ENCODE results near the gene HLCS. TPM values are rescaled to one million over a fixed set of nuclear protein-coding genes. Genes with fewer than 3 reads are reported as not detected.

HLCS gene
- total RNA-seq, 2 donors from 2014 or later, result 40.9 to 41.8 TPM

GRCh38 chr21:36976228-36976861 lies 9.9 kb upstream of the HLCS start:
- Histone ChIP-seq H3K36me3 (no peaks in the 10 kb centered on the region), H3K27me3 (replicated peaks; ENCODE audit: insufficient read depth) (no peaks in the 10 kb centered on the region), H3K4me1 (replicated peaks) (peaks cover 4% of the 10 kb centered on the region), H3K9me3 (no peaks in the 10 kb centered on the region), H3K27ac (peak overlapping the region in 1 of 2 donors; percentile 74), H3K4me3 (no peak overlapping the region)
- WGBS, result 78% methylated on average over 5 of the region's 5 CpGs
- intact Hi-C loops (cut with DNase I), result no loop called here
- DNase-seq (ENCODE audit: low spot score), result no peak
- TF ChIP-seq, protein P1, sequence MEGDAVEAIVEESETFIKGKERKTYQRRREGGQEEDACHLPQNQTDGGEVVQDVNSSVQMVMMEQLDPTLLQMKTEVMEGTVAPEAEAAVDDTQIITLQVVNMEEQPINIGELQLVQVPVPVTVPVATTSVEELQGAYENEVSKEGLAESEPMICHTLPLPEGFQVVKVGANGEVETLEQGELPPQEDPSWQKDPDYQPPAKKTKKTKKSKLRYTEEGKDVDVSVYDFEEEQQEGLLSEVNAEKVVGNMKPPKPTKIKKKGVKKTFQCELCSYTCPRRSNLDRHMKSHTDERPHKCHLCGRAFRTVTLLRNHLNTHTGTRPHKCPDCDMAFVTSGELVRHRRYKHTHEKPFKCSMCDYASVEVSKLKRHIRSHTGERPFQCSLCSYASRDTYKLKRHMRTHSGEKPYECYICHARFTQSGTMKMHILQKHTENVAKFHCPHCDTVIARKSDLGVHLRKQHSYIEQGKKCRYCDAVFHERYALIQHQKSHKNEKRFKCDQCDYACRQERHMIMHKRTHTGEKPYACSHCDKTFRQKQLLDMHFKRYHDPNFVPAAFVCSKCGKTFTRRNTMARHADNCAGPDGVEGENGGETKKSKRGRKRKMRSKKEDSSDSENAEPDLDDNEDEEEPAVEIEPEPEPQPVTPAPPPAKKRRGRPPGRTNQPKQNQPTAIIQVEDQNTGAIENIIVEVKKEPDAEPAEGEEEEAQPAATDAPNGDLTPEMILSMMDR (IDR thresholded peaks at IDR 0.05), result no peak
- TF ChIP-seq POLR2A (IDR thresholded peaks at IDR 0.05), result no peak
- TF ChIP-seq POLR2AphosphoS5 (IDR thresholded peaks at IDR 0.05), result no peak

GRCh38 chr21:36974851-36975192 lies 8.4 kb upstream of the HLCS start:
- peaks cover 4% of the 10 kb centered on the region for H3K4me1 ChIP-seq (replicated peaks)
- intact Hi-C loops (cut with DNase I), result no loop called here
- H3K4me3 ChIP-seq, result no peak overlapping the region
- WGBS, result 83% methylated on average over 6 of the region's 6 CpGs
- DNase-seq (ENCODE audit: low spot score), result no peak
- H3K36me3 ChIP-seq, result no peaks in the 10 kb centered on the region
- H3K9me3 ChIP-seq, result no peaks in the 10 kb centered on the region
- no peak overlapping the region for H3K27ac ChIP-seq
- H3K27me3 ChIP-seq (replicated peaks; ENCODE audit: insufficient read depth), result no peaks in the 10 kb centered on the region
- TF ChIP-seq POLR2A (IDR thresholded peaks at IDR 0.05) (no peak), POLR2AphosphoS5 (IDR thresholded peaks at IDR 0.05) (no peak)
- TF ChIP-seq, protein P1 (IDR thresholded peaks at IDR 0.05), result no peak

- Histone ChIP-seq H3K27me3 (replicated peaks; ENCODE audit: insufficient read depth) (no peaks in the 10 kb centered on the region), H3K4me3 (no peak overlapping the region), H3K36me3 (no peaks in the 10 kb centered on the region), H3K27ac (no peak overlapping the region), H3K9me3 (no peaks in the 10 kb centered on the region), H3K4me1 (replicated peaks) (peaks cover 4% of the 10 kb centered on the region)
- WGBS, result 88% methylated on average over 14 of the region's 14 CpGs
- DNase-seq (ENCODE audit: low spot score), result no peak
- intact Hi-C loops (cut with DNase I), result no loop called here
- TF ChIP-seq POLR2AphosphoS5 (IDR thresholded peaks at IDR 0.05), result no peak
- TF ChIP-seq POLR2A (IDR thresholded peaks at IDR 0.05), result no peak
- TF ChIP-seq, protein P1 (IDR thresholded peaks at IDR 0.05), result no peak
These were observed 7.7 kb upstream of the HLCS start for GRCh38 chr21:36973986-36974850.

GRCh38 chr21:36968976-36969375 lies 2.5 kb upstream of the HLCS start:
- no peaks in the 10 kb centered on the region for H3K27me3 ChIP-seq (replicated peaks; ENCODE audit: insufficient read depth)
- H3K4me1 ChIP-seq (replicated peaks), result no peaks in the 10 kb centered on the region
- no peak for DNase-seq (ENCODE audit: low spot score)
- H3K9me3 ChIP-seq, result no peaks in the 10 kb centered on the region
- no peak overlapping the region for H3K4me3 ChIP-seq
- 91% methylated on average over 1 of the region's 1 CpG for WGBS
- TF ChIP-seq POLR2AphosphoS5 (IDR thresholded peaks at IDR 0.05) (no peak), POLR2A (IDR thresholded peaks at IDR 0.05) (no peak)
- TF ChIP-seq, protein P1 (IDR thresholded peaks at IDR 0.05), result no peak
- intact Hi-C loops (cut with DNase I), result loop anchor here (10.0 kb wide), 1 partner anchor 396 kb away; the partner anchor contains the start of gene DYRK1A
- H3K36me3 ChIP-seq, result no peaks in the 10 kb centered on the region
- no peak overlapping the region for H3K27ac ChIP-seq

Data from prostate gland (tissue), 2 donors.